Measurements from ENCODE around the gene MME. TPM values are rescaled to one million over a fixed set of nuclear protein-coding genes. Genes with fewer than 3 reads are reported as not detected.

The MME gene
- total RNA-seq, 2 donors from 2014 or later, result not detected

- ATAC-seq (no peak), DNase-seq (ENCODE audit: low spot score) (no peak)
- no peak overlapping the region for H3K27ac Mint-ChIP-seq
- H3K4me1 Mint-ChIP-seq (ENCODE audit: low read depth in 2 of 2), result peaks cover 0 to 2% of the 10 kb centered on the region in 2 donors
- no peaks in the 10 kb centered on the region for H3K27me3 Mint-ChIP-seq
- no peak overlapping the region for H3K4me3 Mint-ChIP-seq
- H3K9me3 Mint-ChIP-seq, result no peaks in the 10 kb centered on the region
- H3K36me3 Mint-ChIP-seq, result no peaks in the 10 kb centered on the region
These were observed 98.8 kb downstream of the MME start for GRCh38 chr3:155178810-155179436.

GRCh38 chr3:155179437-155179827 is 99.3 kb downstream of the MME start:
- no peaks in the 10 kb centered on the region for H3K9me3 Mint-ChIP-seq
- H3K27ac Mint-ChIP-seq, result no peak overlapping the region
- H3K4me1 Mint-ChIP-seq (ENCODE audit: low read depth in 2 of 2), result peaks cover 0 to 7% of the 10 kb centered on the region in 2 donors
- no peak overlapping the region for H3K4me3 Mint-ChIP-seq
- DNase-seq (ENCODE audit: low spot score) (no peak), ATAC-seq (no peak)
- no peaks in the 10 kb centered on the region for H3K36me3 Mint-ChIP-seq
- H3K27me3 Mint-ChIP-seq, result no peaks in the 10 kb centered on the region

- Mint-ChIP-seq H3K4me3 (no peak overlapping the region), H3K27me3 (no peaks in the 10 kb centered on the region), H3K27ac (no peak overlapping the region), H3K4me1 (ENCODE audit: low read depth in 2 of 2) (peaks cover 0 to 8% of the 10 kb centered on the region in 2 donors), H3K9me3 (no peaks in the 10 kb centered on the region), H3K36me3 (no peaks in the 10 kb centered on the region)
- DNase-seq (ENCODE audit: low spot score), result no peak
- no peak for ATAC-seq
These were observed 100.0 kb downstream of the MME start for GRCh38 chr3:155179966-155180757.

- DNase-seq (ENCODE audit: low spot score) (no peak), ATAC-seq (no peak)
- Mint-ChIP-seq H3K36me3 (no peaks in the 10 kb centered on the region), H3K27me3 (no peaks in the 10 kb centered on the region), H3K4me1 (ENCODE audit: low read depth in 2 of 2) (peaks cover 0 to 8% of the 10 kb centered on the region in 2 donors), H3K27ac (no peak overlapping the region), H3K4me3 (no peak overlapping the region), H3K9me3 (no peaks in the 10 kb centered on the region)
These were observed 102.3 kb downstream of the MME start for GRCh38 chr3:155182467-155182866.

GRCh38 chr3:155184011-155184410 is 103.9 kb downstream of the MME start:
- H3K27me3 Mint-ChIP-seq, result no peaks in the 10 kb centered on the region
- ATAC-seq, result no peak
- H3K4me1 Mint-ChIP-seq (ENCODE audit: low read depth in 2 of 2), result peaks cover 0 to 8% of the 10 kb centered on the region in 2 donors
- DNase-seq (ENCODE audit: low spot score), result no peak
- peak overlapping the region in 1 of 2 donors; percentile 64 for H3K27ac Mint-ChIP-seq
- no peak overlapping the region for H3K4me3 Mint-ChIP-seq
- no peaks in the 10 kb centered on the region for H3K36me3 Mint-ChIP-seq
- no peaks in the 10 kb centered on the region for H3K9me3 Mint-ChIP-seq

- Mint-ChIP-seq H3K27ac (no peak overlapping the region), H3K27me3 (no peaks in the 10 kb centered on the region), H3K9me3 (no peaks in the 10 kb centered on the region), H3K4me3 (no peak overlapping the region), H3K36me3 (no peaks in the 10 kb centered on the region), H3K4me1 (ENCODE audit: low read depth in 2 of 2) (peaks cover 0 to 8% of the 10 kb centered on the region in 2 donors)
- ATAC-seq (no peak), DNase-seq (ENCODE audit: low spot score) (no peak)
These were observed 105.5 kb downstream of the MME start for GRCh38 chr3:155185631-155186071.

GRCh38 chr3:155188031-155188430 is 107.9 kb downstream of the MME start:
- Mint-ChIP-seq H3K4me3 (no peak overlapping the region), H3K36me3 (no peaks in the 10 kb centered on the region), H3K27me3 (no peaks in the 10 kb centered on the region), H3K4me1 (ENCODE audit: low read depth in 2 of 2) (peaks cover 0 to 8% of the 10 kb centered on the region in 2 donors), H3K27ac (no peak overlapping the region), H3K9me3 (no peaks in the 10 kb centered on the region)
- no peak for DNase-seq (ENCODE audit: low spot score)
- ATAC-seq, result no peak

- no peak for ATAC-seq
- DNase-seq (ENCODE audit: low spot score), result no peak
- H3K36me3 Mint-ChIP-seq, result no peaks in the 10 kb centered on the region
- peaks cover 0 to under 1% of the 10 kb centered on the region in 2 donors for H3K4me1 Mint-ChIP-seq (ENCODE audit: low read depth in 2 of 2)
- no peak overlapping the region for H3K4me3 Mint-ChIP-seq
- H3K27ac Mint-ChIP-seq, result no peak overlapping the region
- H3K27me3 Mint-ChIP-seq, result no peaks in the 10 kb centered on the region
- no peaks in the 10 kb centered on the region for H3K9me3 Mint-ChIP-seq
These were observed 109.4 kb downstream of the MME start for GRCh38 chr3:155189478-155189877.

- Mint-ChIP-seq H3K27me3 (no peaks in the 10 kb centered on the region), H3K27ac (no peak overlapping the region), H3K36me3 (no peaks in the 10 kb centered on the region), H3K9me3 (no peaks in the 10 kb centered on the region), H3K4me1 (ENCODE audit: low read depth in 2 of 2) (no peaks in the 10 kb centered on the region), H3K4me3 (no peak overlapping the region)
- ATAC-seq (no peak), DNase-seq (ENCODE audit: low spot score) (no peak)
These were observed 110.6 kb downstream of the MME start for GRCh38 chr3:155190691-155191090.

- H3K4me1 Mint-ChIP-seq (ENCODE audit: low read depth in 2 of 2), result no peaks in the 10 kb centered on the region
- H3K9me3 Mint-ChIP-seq, result no peaks in the 10 kb centered on the region
- H3K27ac Mint-ChIP-seq, result no peak overlapping the region
- ATAC-seq, result no peak
- H3K36me3 Mint-ChIP-seq, result no peaks in the 10 kb centered on the region
- H3K4me3 Mint-ChIP-seq, result no peak overlapping the region
- DNase-seq (ENCODE audit: low spot score), result no peak
- H3K27me3 Mint-ChIP-seq, result no peaks in the 10 kb centered on the region
These were observed 113.0 kb downstream of the MME start for GRCh38 chr3:155192957-155193746.

- H3K36me3 Mint-ChIP-seq, result no peaks in the 10 kb centered on the region
- ATAC-seq (no peak), DNase-seq (ENCODE audit: low spot score) (no peak)
- H3K4me1 Mint-ChIP-seq (ENCODE audit: low read depth in 2 of 2), result no peaks in the 10 kb centered on the region
- H3K27me3 Mint-ChIP-seq, result no peaks in the 10 kb centered on the region
- H3K9me3 Mint-ChIP-seq, result no peaks in the 10 kb centered on the region
- no peak overlapping the region for H3K27ac Mint-ChIP-seq
- H3K4me3 Mint-ChIP-seq, result no peak overlapping the region
These were observed 113.7 kb downstream of the MME start for GRCh38 chr3:155193868-155194267.

GRCh38 chr3:155194973-155195957 is 115.1 kb downstream of the MME start:
- Mint-ChIP-seq H3K9me3 (no peaks in the 10 kb centered on the region), H3K4me3 (no peak overlapping the region), H3K27me3 (no peaks in the 10 kb centered on the region), H3K4me1 (ENCODE audit: low read depth in 2 of 2) (no peaks in the 10 kb centered on the region), H3K27ac (no peak overlapping the region), H3K36me3 (no peaks in the 10 kb centered on the region)
- no peak for DNase-seq (ENCODE audit: low spot score)
- ATAC-seq, result no peak

Measured in natural killer cell treated with Interleukin-12 subunit alpha and Interleukin-12 subunit beta and Interleukin-15 and Interleukin-18, amount 100 ng/mL, for 72 hours (primary cell).